Hepatocyte (in vitro differentiated cells): Measurements from ENCODE around the gene ENG. TPM values are rescaled to one million over a fixed set of nuclear protein-coding genes. Genes with fewer than 3 reads are reported as not detected.
"Not testable (repeated sequence)": the region's sequence is repeated elsewhere in the genome, so short reads cannot be mapped to it uniquely, and the experiment has no call there.

Experiments
- DNase-seq: peaks from one replicate; pipeline ENCODE4 v3.0.0-alpha.2; 2016; ENCODE audit warnings: low spot score
- H2AFZ ChIP-seq: fragments of 200-600 bp; sonication (generic); 2 replicates; pipeline ENCODE4 v1.6.0; 2016; ENCODE audit warnings: antibody characterized with exemption, mild to moderate bottlenecking
- H3K27ac ChIP-seq: fragments of 200-600 bp; sonication (generic); 2 replicates; pipeline ENCODE4 v1.5.1; 2016; ENCODE audit warnings: mild to moderate bottlenecking
- H3K27me3 ChIP-seq: fragments of 200-600 bp; sonication (generic); 2 replicates; pipeline ENCODE4 v1.6.1; 2016
- H3K36me3 ChIP-seq: fragments of 200-600 bp; sonication (generic); replicated peaks from 2 replicates; pipeline ENCODE4 v1.5.1; 2016; ENCODE audit warnings: low read depth; ENCODE audit not compliant: insufficient read depth
- H3K4me1 ChIP-seq: fragments of 200-600 bp; sonication (generic); 2 replicates; pipeline ENCODE4 v1.5.1; 2016; ENCODE audit warnings: mild to moderate bottlenecking, moderate library complexity; ENCODE audit not compliant: insufficient read depth
- H3K4me2 ChIP-seq: fragments of 200-600 bp; sonication (generic); 2 replicates; pipeline ENCODE4 v1.6.0; 2016
- H3K4me3 ChIP-seq: fragments of 200-600 bp; sonication (generic); 2 replicates; pipeline ENCODE4 v1.5.1; 2016; ENCODE audit warnings: mild to moderate bottlenecking
- H3K79me2 ChIP-seq: fragments of 200-600 bp; sonication (generic); 2 replicates; pipeline ENCODE4 v1.6.0; 2017; ENCODE audit warnings: mild to moderate bottlenecking
- H3K9me2 ChIP-seq: fragments of 200-600 bp; sonication (generic); replicated peaks from 2 replicates; pipeline ENCODE4 v1.6.0; 2017; ENCODE audit warnings: mild to moderate bottlenecking; ENCODE audit not compliant: insufficient read depth
- H3K9me3 ChIP-seq: fragments of 200-600 bp; sonication (generic); 2 replicates; pipeline ENCODE4 v1.5.1; 2016; ENCODE audit warnings: low read depth, mild to moderate bottlenecking
- H4K20me1 ChIP-seq: fragments of 200-600 bp; sonication (generic); 2 replicates; pipeline ENCODE4 v1.6.0; 2016; ENCODE audit warnings: mild to moderate bottlenecking; ENCODE audit not compliant: insufficient read depth, poor library complexity, severe bottlenecking
- CTCF ChIP-seq: fragments of 200-600 bp; sonication (generic); IDR thresholded peaks from 2 replicates; pipeline ENCODE4 v1.5.1; 2016; ENCODE audit warnings: antibody characterized with exemption, mild to moderate bottlenecking; ENCODE audit not compliant: poor library complexity
- EZH2 ChIP-seq: fragments of 200-600 bp; sonication (generic); IDR thresholded peaks from 2 replicates; pipeline ENCODE4 v1.6.1; 2016; ENCODE audit warnings: antibody characterized with exemption, mild to moderate bottlenecking, borderline replicate concordance
- EZH2phosphoT487 ChIP-seq: fragments of 200-600 bp; sonication (generic); IDR thresholded peaks from one replicate; pipeline ENCODE4 v1.6.1; 2018; ENCODE audit warnings: antibody characterized with exemption, mild to moderate bottlenecking, low read depth, moderate library complexity; ENCODE audit not compliant: unreplicated experiment, severe bottlenecking
- WGBS: methylation state at CpG from one replicate; pipeline ENCODE4 v1.1.6; 2016; ENCODE audit warnings: low lambda C conversion rate; ENCODE audit errors: missing lambda C conversion rate; 5-methylcytosine and 5-hydroxymethylcytosine counted together
- polyA plus RNA-seq: library from polyadenylated mRNA; unstranded; fragments of >200 nt; fragmentation: Nextera tagmentation; extraction: Ambion mirVana; gene quantifications from 2 replicates; pipeline ENCODE4 v1.2.1, GENCODE V29; 2016
- total RNA-seq: library from RNA; depleted of rRNA; stranded (reverse); fragments of >200 nt; gene quantifications from 2 replicates; pipeline ENCODE4 v1.2.3, GENCODE V29; 2014

The ENG gene
- total and polyA plus RNA-seq, 2 experiments from 2014 or later: 6.8 to 21.2 TPM

GRCh38 chr9:127846443-127847177, 7.8 kb downstream of the ENG start:
- peaks cover 10% of the 10 kb centered on the region for H3K4me1 ChIP-seq
- no peak overlapping the region for H3K4me3 ChIP-seq
- no peaks in the 10 kb centered on the region for H3K79me2 ChIP-seq
- H4K20me1 ChIP-seq: no peaks in the 10 kb centered on the region
- H3K36me3 ChIP-seq: no peaks in the 10 kb centered on the region
- H3K9me2 ChIP-seq: no peaks in the 10 kb centered on the region
- H3K27me3 ChIP-seq: no peaks in the 10 kb centered on the region
- WGBS: 67% methylated on average over 18 of the region's 18 CpGs
- H3K4me2 ChIP-seq: no peak overlapping the region
- H2AFZ ChIP-seq: no peak overlapping the region
- H3K9me3 ChIP-seq: no peaks in the 10 kb centered on the region
- no peak for DNase-seq
- no peak for TF ChIP-seq EZH2
- TF ChIP-seq CTCF: no peak
- no peak for TF ChIP-seq EZH2phosphoT487
- H3K27ac ChIP-seq: peak overlapping the region; percentile 46

- H3K9me2 ChIP-seq, H3K27me3 ChIP-seq, DNase-seq, H3K9me3 ChIP-seq, H3K79me2 ChIP-seq, H3K4me3 ChIP-seq, H3K27ac ChIP-seq, H2AFZ ChIP-seq, H4K20me1 ChIP-seq, H3K4me2 ChIP-seq, H3K36me3 ChIP-seq: not testable (repeated sequence)
- peaks cover 10% of the 10 kb centered on the region for H3K4me1 ChIP-seq
- 98% methylated on average over 4 of the region's 4 CpGs for WGBS
These were observed 8.8 kb downstream of the ENG start for GRCh38 chr9:127845619-127846018.

GRCh38 chr9:127844821-127845359, 9.6 kb downstream of the ENG start:
- peak overlapping the region; percentile 20 for H3K27ac ChIP-seq
- no peak overlapping the region for H3K4me3 ChIP-seq
- H3K79me2 ChIP-seq: no peaks in the 10 kb centered on the region
- H3K27me3 ChIP-seq: no peaks in the 10 kb centered on the region
- H3K4me2 ChIP-seq: no peak overlapping the region
- peaks cover 10% of the 10 kb centered on the region for H3K4me1 ChIP-seq
- H3K9me2 ChIP-seq: no peaks in the 10 kb centered on the region
- peak; percentile 4 for DNase-seq
- WGBS: 66% methylated on average over 16 of the region's 16 CpGs
- H3K36me3 ChIP-seq: no peaks in the 10 kb centered on the region
- TF ChIP-seq EZH2phosphoT487: no peak
- TF ChIP-seq EZH2: no peak
- no peak for TF ChIP-seq CTCF
- H4K20me1 ChIP-seq: no peaks in the 10 kb centered on the region
- H2AFZ ChIP-seq: no peak overlapping the region
- H3K9me3 ChIP-seq: no peaks in the 10 kb centered on the region

- Histone ChIP-seq H3K36me3 (no peaks in the 10 kb centered on the region), H4K20me1 (no peaks in the 10 kb centered on the region), H3K27ac (no peak overlapping the region), H3K4me1 (peaks cover 12% of the 10 kb centered on the region), H3K9me3 (no peaks in the 10 kb centered on the region), H3K4me2 (no peak overlapping the region), H3K27me3 (no peaks in the 10 kb centered on the region), H3K9me2 (no peaks in the 10 kb centered on the region), H3K79me2 (no peaks in the 10 kb centered on the region), H3K4me3 (no peak overlapping the region), H2AFZ (no peak overlapping the region)
- TF ChIP-seq EZH2: no peak
- TF ChIP-seq CTCF: no peak
- TF ChIP-seq EZH2phosphoT487: no peak
- DNase-seq: no peak
- WGBS: 94% methylated on average over 15 of the region's 15 CpGs
These were observed 13.2 kb downstream of the ENG start for GRCh38 chr9:127841087-127841835.
